ENCODE measurements around the gene CTSS.

GRCh38 chr1:150724336-150724735 is 41.2 kb downstream of the CTSS start:
- TF ChIP-seq POLR2A (IDR thresholded peaks at IDR 0.05) (no peak), EP300 (IDR thresholded peaks at IDR 0.05) (no peak)
- TF ChIP-seq, protein P1, sequence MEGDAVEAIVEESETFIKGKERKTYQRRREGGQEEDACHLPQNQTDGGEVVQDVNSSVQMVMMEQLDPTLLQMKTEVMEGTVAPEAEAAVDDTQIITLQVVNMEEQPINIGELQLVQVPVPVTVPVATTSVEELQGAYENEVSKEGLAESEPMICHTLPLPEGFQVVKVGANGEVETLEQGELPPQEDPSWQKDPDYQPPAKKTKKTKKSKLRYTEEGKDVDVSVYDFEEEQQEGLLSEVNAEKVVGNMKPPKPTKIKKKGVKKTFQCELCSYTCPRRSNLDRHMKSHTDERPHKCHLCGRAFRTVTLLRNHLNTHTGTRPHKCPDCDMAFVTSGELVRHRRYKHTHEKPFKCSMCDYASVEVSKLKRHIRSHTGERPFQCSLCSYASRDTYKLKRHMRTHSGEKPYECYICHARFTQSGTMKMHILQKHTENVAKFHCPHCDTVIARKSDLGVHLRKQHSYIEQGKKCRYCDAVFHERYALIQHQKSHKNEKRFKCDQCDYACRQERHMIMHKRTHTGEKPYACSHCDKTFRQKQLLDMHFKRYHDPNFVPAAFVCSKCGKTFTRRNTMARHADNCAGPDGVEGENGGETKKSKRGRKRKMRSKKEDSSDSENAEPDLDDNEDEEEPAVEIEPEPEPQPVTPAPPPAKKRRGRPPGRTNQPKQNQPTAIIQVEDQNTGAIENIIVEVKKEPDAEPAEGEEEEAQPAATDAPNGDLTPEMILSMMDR (IDR thresholded peaks at IDR 0.05): no peak

All from ovary (tissue), 3 donors.